Sigmoid colon (tissue), 7 donors: ENCODE measurements around the gene DGLUCY. TPM values are rescaled to one million over a fixed set of nuclear protein-coding genes. Genes with fewer than 3 reads are reported as not detected.

ENCODE experiments used
- DNase-seq: peaks from one replicate; pipeline ENCODE4 v3.0.0-alpha.2; 2019
- H3K27ac ChIP-seq, 4 donors: fragments of 200-600 bp; sonication (generic); one replicate each; pipeline ENCODE4 v1.5.1; 2016 to 2019; ENCODE audit warnings: mild to moderate bottlenecking in 1 of 4
- H3K27me3 ChIP-seq, 3 donors: fragments of 200-600 bp; sonication (generic); one replicate each; pipeline ENCODE4 v1.5.1; 2019; ENCODE audit warnings: mild to moderate bottlenecking in 1 of 3
- H3K36me3 ChIP-seq, 4 donors: fragments of 200-600 bp; sonication (generic); one replicate each; pipeline ENCODE4 v1.5.1; 2016 to 2019
- H3K4me1 ChIP-seq, 4 donors: fragments of 200-600 bp; sonication (generic); one replicate each; pipeline ENCODE4 v1.5.1; 2017 to 2019
- H3K4me3 ChIP-seq, 4 donors: fragments of 200-600 bp; sonication (generic); one replicate each; pipeline ENCODE4 v1.5.1; 2017 to 2019; ENCODE audit warnings: mild to moderate bottlenecking in 2 of 4, moderate library complexity in 1 of 4
- H3K9me3 ChIP-seq, 4 donors: fragments of 200-600 bp in 3 of 4; sonication (generic) in 3 of 4; one replicate each; pipeline versions ENCODE4 v1.5.1 to v1.6.1; 2013 to 2019
- EP300 ChIP-seq, 4 donors: sonication (generic); formaldehyde crosslinking; IDR thresholded peaks; one replicate each; pipeline ENCODE4 v1.6.1; 2017; ENCODE audit warnings: antibody characterized with exemption in 4 of 4
- POLR2A ChIP-seq, 2 donors: fragments of 450-650 bp; IDR thresholded peaks; one replicate each; pipeline ENCODE4 v1.6.1; 2016; ENCODE audit warnings: antibody characterized with exemption in 2 of 2, mild to moderate bottlenecking in 2 of 2, moderate library complexity in 2 of 2
- POLR2AphosphoS5 ChIP-seq, 4 donors: sonication (generic); formaldehyde crosslinking; IDR thresholded peaks; one replicate each; pipeline ENCODE4 v1.6.1; 2017; ENCODE audit warnings: antibody characterized with exemption in 4 of 4
- WGBS, 2 donors: extraction: QIAGEN DNeasy Blood & Tissue Kit; methylation state at CpG; one replicate each; pipeline ENCODE4 v1.1.7; 2013; 5-methylcytosine and 5-hydroxymethylcytosine counted together
- intact Hi-C: fragments of 100-400 bp; cut with DNase I; formaldehyde crosslinking; loops from one replicate; pipeline ENCODE4 v1.15.1; 2023
- polyA plus RNA-seq, 3 donors: library from polyadenylated mRNA; stranded (reverse); fragments of 200-250 nt; gene quantifications; one replicate each; pipeline ENCODE4 v1.2.3, GENCODE V29; 2013
- total RNA-seq, 4 donors: library from RNA; depleted of rRNA; stranded (reverse); fragments of >200 nt; gene quantifications; one replicate each; pipeline ENCODE4 v1.1.0, GENCODE V29; 2016
- TF ChIP-seq, protein P1 (sequence below), 4 experiments: fragments of 450-650 bp in 3 of 4; fragments of 200-600 bp in 1 of 4; IDR thresholded peaks; one replicate each; pipeline ENCODE4 v1.5.1; 2016 to 2019; ENCODE audit warnings: antibody characterized with exemption in 4 of 4, mild to moderate bottlenecking in 3 of 4, moderate library complexity in 2 of 4
- donor health status: healthy with polysubstance abuse.
- donor health status: Bipolar disorder and iron deficiency.
- donor health status: healthy.

The DGLUCY gene
- total and polyA plus RNA-seq, 7 donors = 14.4 to 99.4 (median 49.8) TPM

DNA sequence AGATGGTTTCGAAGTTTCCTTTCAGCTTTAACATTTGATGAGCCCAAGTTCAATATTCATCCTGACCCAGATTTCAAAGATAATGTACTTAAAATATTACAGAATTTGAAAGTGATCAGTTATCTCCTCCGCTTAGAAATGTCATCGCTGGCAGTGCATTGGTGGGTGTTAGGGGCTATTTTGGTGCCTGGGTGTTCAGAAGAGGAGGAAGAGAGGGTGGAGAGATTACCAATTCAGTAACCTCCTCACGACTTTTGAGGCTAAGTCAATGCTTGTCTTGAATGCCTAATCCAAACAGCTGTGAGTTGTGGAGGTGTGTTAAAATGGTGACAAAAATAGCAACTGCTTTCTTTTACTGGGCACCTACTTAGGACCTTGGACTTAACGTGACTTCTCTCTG lies 13.8 kb upstream of the DGLUCY start:
- no peak for TF ChIP-seq POLR2AphosphoS5 (IDR thresholded peaks at IDR 0.05)
- Histone ChIP-seq H3K9me3 (no peaks in the 10 kb centered on the region), H3K27me3 (no peaks in the 10 kb centered on the region), H3K36me3 (no peaks in the 10 kb centered on the region), H3K4me3 (no peak overlapping the region), H3K4me1 (peaks cover 0 to 9% (median 3%) of the 10 kb centered on the region in 4 donors), H3K27ac (no peak overlapping the region)
- no peak for DNase-seq
- 87 to 91% methylated on average over 5 of the region's 5 CpGs for WGBS, 2 donors
- intact Hi-C loops = no loop called here

DNA sequence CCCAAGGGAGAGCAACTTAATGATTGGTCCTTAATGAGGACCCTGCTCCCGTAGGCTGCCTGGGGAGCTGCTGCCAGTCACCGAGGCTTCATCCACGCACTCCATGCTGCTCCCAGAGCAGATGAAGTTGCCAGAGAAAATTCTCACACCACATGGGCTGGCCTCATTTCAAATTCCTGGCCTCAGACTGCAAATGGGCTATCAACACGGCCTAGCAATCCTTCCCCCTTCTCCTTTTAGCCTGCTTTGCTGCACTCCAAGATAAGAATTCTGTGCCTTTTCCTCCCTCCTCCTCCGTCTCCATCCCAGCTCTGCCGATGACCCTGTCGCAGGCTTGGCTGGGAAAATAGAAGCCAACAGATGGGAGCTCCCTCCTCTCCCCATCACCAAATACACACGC lies 10.8 kb upstream of the DGLUCY start:
- WGBS, 2 donors = 84 to 91% methylated on average over 8 of the region's 8 CpGs
- peak overlapping the region in 1 of 4 donors; percentile 4 for H3K27ac ChIP-seq

DNA sequence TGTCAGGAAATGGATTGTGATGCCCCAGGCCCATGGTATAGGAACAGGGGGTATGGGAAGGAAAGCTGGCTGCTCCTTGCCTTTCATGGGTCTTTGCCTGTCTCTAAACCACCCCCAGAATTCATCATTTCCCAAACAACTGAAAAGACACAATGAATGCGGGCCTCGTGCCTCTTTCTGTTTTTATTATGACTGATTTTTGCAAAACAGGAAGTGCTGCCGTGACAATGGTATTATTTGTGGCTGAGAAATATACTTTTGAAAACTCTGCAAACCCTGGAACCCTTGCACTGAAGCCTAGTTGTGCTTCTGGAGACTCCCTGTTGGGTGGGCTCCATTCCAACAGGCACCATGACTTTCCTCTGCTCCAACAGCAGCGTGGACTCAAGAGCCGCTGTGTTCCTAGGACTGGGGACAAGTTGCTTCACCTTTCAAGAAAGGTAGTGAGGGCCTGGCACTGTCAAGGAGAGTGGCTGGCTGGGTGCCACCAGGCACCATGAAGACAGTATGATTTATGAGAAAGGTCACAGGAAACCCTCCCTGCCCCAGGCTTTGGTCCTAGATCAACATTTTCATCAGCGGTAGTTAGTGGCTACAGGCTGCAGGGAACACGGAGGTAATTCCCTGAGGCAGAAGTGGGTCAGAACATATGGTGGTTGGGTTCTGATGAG lies 4.8 kb upstream of the DGLUCY start:
- peak; percentile 72 for DNase-seq
- H3K27me3 ChIP-seq = no peaks in the 10 kb centered on the region
- H3K4me1 ChIP-seq = peaks cover 0 to 64% (median 46%) of the 10 kb centered on the region in 4 donors
- WGBS, 2 donors = 53 to 60% methylated on average over 7 of the region's 7 CpGs
- intact Hi-C loops = no loop called here
- H3K9me3 ChIP-seq = no peaks in the 10 kb centered on the region
- no peaks in the 10 kb centered on the region for H3K36me3 ChIP-seq
- H3K4me3 ChIP-seq = no peak overlapping the region
- no peak for TF ChIP-seq EP300 (IDR thresholded peaks at IDR 0.05)
- no peak for TF ChIP-seq POLR2AphosphoS5 (IDR thresholded peaks at IDR 0.05)
- TF ChIP-seq POLR2A (IDR thresholded peaks at IDR 0.05) = no peak
- peak overlapping the region; percentile 77 to 91 (median 86) for H3K27ac ChIP-seq

More for the DNA sequence above, 10.8 kb upstream of the DGLUCY start:
- Histone ChIP-seq H3K4me1 (peaks cover 0 to 24% (median 10%) of the 10 kb centered on the region in 4 donors), H3K9me3 (no peaks in the 10 kb centered on the region), H3K27me3 (no peaks in the 10 kb centered on the region), H3K36me3 (no peaks in the 10 kb centered on the region), H3K4me3 (no peak overlapping the region)
- TF ChIP-seq POLR2A (IDR thresholded peaks at IDR 0.05) (no peak), EP300 (IDR thresholded peaks at IDR 0.05) (no peak), POLR2AphosphoS5 (IDR thresholded peaks at IDR 0.05) (no peak)
- TF ChIP-seq, protein P1, sequence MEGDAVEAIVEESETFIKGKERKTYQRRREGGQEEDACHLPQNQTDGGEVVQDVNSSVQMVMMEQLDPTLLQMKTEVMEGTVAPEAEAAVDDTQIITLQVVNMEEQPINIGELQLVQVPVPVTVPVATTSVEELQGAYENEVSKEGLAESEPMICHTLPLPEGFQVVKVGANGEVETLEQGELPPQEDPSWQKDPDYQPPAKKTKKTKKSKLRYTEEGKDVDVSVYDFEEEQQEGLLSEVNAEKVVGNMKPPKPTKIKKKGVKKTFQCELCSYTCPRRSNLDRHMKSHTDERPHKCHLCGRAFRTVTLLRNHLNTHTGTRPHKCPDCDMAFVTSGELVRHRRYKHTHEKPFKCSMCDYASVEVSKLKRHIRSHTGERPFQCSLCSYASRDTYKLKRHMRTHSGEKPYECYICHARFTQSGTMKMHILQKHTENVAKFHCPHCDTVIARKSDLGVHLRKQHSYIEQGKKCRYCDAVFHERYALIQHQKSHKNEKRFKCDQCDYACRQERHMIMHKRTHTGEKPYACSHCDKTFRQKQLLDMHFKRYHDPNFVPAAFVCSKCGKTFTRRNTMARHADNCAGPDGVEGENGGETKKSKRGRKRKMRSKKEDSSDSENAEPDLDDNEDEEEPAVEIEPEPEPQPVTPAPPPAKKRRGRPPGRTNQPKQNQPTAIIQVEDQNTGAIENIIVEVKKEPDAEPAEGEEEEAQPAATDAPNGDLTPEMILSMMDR (IDR thresholded peaks at IDR 0.05) = no peak
- no peak for DNase-seq
- intact Hi-C loops = no loop called here

DNA sequence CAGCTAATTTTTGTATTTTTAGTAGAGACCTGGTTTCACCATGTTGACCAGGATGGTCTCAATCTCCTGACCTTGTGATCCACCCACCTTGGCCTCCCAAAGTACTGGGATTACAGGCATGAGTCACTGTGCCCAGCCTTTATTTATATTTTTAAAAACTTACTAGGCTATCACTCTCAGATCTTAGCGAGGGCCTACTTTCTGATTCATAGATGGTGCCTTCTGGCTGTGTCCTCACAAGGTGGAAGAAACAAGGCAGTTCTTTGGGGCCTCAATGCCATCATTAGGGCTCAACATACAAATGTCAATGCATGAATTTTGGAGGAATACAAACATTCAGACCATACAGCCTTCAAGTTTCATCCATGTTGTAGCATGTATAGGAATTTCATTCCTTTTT lies 2.4 kb upstream of the DGLUCY start:
- WGBS, 2 donors = 49 to 77% methylated on average over 1 of the region's 1 CpG
- intact Hi-C loops = no loop called here
- peak overlapping the region; percentile 91 to 98 (median 94) for H3K27ac ChIP-seq
- no peak overlapping the region for H3K4me3 ChIP-seq
- no peaks in the 10 kb centered on the region for H3K36me3 ChIP-seq
- no peak for TF ChIP-seq POLR2AphosphoS5 (IDR thresholded peaks at IDR 0.05)
- TF ChIP-seq, protein P1 (IDR thresholded peaks at IDR 0.05) = no peak
- TF ChIP-seq POLR2A (IDR thresholded peaks at IDR 0.05) = no peak
- no peak for TF ChIP-seq EP300 (IDR thresholded peaks at IDR 0.05)
- DNase-seq = no peak
- peaks cover 0 to 78% (median 62%) of the 10 kb centered on the region in 4 donors for H3K4me1 ChIP-seq
- no peaks in the 10 kb centered on the region for H3K27me3 ChIP-seq
- no peaks in the 10 kb centered on the region for H3K9me3 ChIP-seq

GRCh38 chr14:91112194-91112593 lies 1.7 kb upstream of the DGLUCY start:
- H3K27ac ChIP-seq = peak overlapping the region; percentile 91 to 98 (median 94)
- DNase-seq = no peak
- H3K4me1 ChIP-seq = peaks cover 0 to 79% (median 66%) of the 10 kb centered on the region in 4 donors
- intact Hi-C loops = loop anchor here (2.0 kb wide), 1 partner anchor 51 kb away; the partner anchor contains the start of gene RPS6KA5
- WGBS, 2 donors = 95% methylated on average over 4 of the region's 4 CpGs
- H3K36me3 ChIP-seq = no peaks in the 10 kb centered on the region
- no peaks in the 10 kb centered on the region for H3K9me3 ChIP-seq
- no peaks in the 10 kb centered on the region for H3K27me3 ChIP-seq
- TF ChIP-seq POLR2AphosphoS5 (IDR thresholded peaks at IDR 0.05) (peak in 1 of 4 donors; percentile 14), EP300 (IDR thresholded peaks at IDR 0.05) (no peak)
- H3K4me3 ChIP-seq = no peak overlapping the region

GRCh38 chr14:91114079-91115065 lies 499 bp downstream of the DGLUCY start:
- WGBS, 2 donors = 1% methylated on average over 18 of the region's 18 CpGs
- Histone ChIP-seq H3K9me3 (no peaks in the 10 kb centered on the region), H3K4me1 (peaks cover 0 to 69% (median 56%) of the 10 kb centered on the region in 4 donors), H3K36me3 (no peaks in the 10 kb centered on the region), H3K27ac (peak overlapping the region; percentile 91 to 98 (median 94)), H3K27me3 (no peaks in the 10 kb centered on the region), H3K4me3 (peak overlapping the region; percentile 54 to 66 (median 60))
- intact Hi-C loops = no loop called here
- peak; percentile 69 for DNase-seq
- TF ChIP-seq, protein P1 (IDR thresholded peaks at IDR 0.05) = no peak
- TF ChIP-seq POLR2A (IDR thresholded peaks at IDR 0.05) (peak; percentile 68 to 82), POLR2AphosphoS5 (IDR thresholded peaks at IDR 0.05) (peak; percentile 81 to 93 (median 88))
